ENCODE measurements around the gene LRRN2. TPM values are rescaled to one million over a fixed set of nuclear protein-coding genes. Genes with fewer than 3 reads are reported as not detected.

The LRRN2 gene
- total RNA-seq, 1 experiment from 2014 or later, result 5.0 TPM

DNA sequence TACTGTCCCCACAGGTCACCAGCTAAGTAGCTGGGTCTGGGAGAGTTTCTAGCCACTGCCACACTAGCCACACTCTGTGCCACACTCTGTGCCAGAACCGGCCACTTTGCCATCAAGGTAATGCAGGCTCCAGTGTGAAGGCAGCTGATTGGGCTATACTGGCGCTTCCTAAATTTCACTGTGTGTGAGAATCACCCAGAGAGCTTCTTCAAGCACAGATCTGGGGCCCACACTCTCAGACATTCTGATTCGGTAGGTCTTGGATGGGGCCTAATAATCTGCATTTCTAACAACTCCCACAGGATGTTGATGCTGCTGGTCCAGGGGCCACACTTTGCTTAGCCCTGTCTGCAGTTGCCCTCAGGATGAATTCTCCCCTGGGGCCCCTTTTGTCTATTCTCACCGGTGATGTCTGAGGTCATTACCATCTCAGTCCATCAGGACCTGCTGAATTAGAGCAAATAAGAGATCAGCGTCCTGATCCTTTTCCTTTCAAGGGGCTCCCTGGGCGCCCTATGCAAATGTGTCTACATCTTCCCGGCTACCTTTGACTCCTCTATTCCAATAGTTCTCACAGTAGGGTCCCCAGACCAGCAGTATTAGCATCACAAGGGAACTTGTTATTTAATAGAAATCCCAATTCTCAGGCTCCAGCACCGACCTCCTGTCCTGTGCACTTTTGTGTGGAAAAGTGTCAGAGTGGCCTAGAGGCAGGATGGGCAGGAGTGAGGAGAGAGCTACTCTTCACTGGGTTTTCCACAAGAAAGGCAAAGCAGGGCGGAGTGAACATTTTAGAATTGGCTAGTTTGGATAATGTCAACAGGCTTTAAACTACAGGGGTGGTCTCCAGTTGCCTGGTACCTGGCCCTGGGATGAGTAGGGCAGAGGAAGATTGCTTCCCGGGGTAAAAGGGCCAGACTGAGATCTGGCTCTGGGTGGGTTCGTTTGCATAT is 24.7 kb upstream of the LRRN2 start:
- Histone ChIP-seq H2AFZ (ENCODE audit: low read length) (no peak overlapping the region), H3K27ac (ENCODE audit: low read length) (no peak overlapping the region), H4K20me1 (ENCODE audit: low read length) (no peaks in the 10 kb centered on the region), H3K4me3 (ENCODE audit: low read length) (no peak overlapping the region), H3K9ac (ENCODE audit: low read length) (no peak overlapping the region), H3K9me3 (ENCODE audit: low read length) (no peaks in the 10 kb centered on the region), H3K79me2 (ENCODE audit: low read length) (no peaks in the 10 kb centered on the region), H3K9me2 (replicated peaks; ENCODE audit: low read length) (no peaks in the 10 kb centered on the region), H3K36me3 (ENCODE audit: low read depth, low read length) (no peaks in the 10 kb centered on the region), H3K27me3 (ENCODE audit: low read length) (no peaks in the 10 kb centered on the region), H3F3A (ENCODE audit: low read length, unreplicated experiment) (no peaks in the 10 kb centered on the region), H3K4me1 (ENCODE audit: insufficient read depth, low read length) (peaks cover 14% of the 10 kb centered on the region), H3K4me2 (ENCODE audit: low read length) (no peak overlapping the region)
- BruUV-seq (replicated peaks), result no TSS peak
- ChIA-PET CTCF (no interaction called here), POLR2A (ENCODE audit: unreplicated experiment) (interaction anchor here (0.6 kb wide), 1 partner anchor 15 kb away, joined by 3 read pairs; no protein-coding TSS in a partner anchor)
- ATAC-seq (no peak), DNase-seq (no peak)
- TF ChIP-seq, protein P1, sequence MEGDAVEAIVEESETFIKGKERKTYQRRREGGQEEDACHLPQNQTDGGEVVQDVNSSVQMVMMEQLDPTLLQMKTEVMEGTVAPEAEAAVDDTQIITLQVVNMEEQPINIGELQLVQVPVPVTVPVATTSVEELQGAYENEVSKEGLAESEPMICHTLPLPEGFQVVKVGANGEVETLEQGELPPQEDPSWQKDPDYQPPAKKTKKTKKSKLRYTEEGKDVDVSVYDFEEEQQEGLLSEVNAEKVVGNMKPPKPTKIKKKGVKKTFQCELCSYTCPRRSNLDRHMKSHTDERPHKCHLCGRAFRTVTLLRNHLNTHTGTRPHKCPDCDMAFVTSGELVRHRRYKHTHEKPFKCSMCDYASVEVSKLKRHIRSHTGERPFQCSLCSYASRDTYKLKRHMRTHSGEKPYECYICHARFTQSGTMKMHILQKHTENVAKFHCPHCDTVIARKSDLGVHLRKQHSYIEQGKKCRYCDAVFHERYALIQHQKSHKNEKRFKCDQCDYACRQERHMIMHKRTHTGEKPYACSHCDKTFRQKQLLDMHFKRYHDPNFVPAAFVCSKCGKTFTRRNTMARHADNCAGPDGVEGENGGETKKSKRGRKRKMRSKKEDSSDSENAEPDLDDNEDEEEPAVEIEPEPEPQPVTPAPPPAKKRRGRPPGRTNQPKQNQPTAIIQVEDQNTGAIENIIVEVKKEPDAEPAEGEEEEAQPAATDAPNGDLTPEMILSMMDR (conservative IDR thresholded peaks at IDR 0.05; ENCODE audit: low read depth, low read length), result no peak
- TF ChIP-seq EZH2phosphoT487 (IDR thresholded peaks at IDR 0.05; ENCODE audit: borderline replicate concordance, low read length), result no peak
- no peak for TF ChIP-seq EZH2 (IDR thresholded peaks at IDR 0.05; ENCODE audit: low read length, unreplicated experiment)
- intact Hi-C loops (cut with micrococcal nuclease), result loop anchor here (10.0 kb wide), 1 partner anchor 135 kb away; no protein-coding TSS in a partner anchor

DNA sequence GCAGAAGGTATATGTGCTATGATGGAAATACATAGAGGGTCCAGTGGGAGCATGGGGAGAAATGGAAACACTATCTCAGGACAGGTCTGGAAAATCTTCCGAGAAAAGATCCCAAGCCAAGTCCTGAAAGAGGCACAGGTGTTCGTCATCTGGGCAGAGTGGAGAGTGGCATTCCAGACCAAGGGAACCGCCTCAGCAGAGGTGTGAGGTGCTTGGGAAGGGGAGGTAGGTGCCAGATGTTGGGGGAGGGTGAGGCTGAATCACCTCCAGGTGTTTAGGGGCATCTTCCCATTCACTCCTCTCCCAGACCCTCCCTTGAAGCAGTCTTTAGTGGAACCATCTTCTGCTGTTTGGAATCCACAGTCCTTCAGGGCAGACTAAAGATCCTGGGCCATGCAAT is 23.5 kb upstream of the LRRN2 start:
- TF ChIP-seq EZH2phosphoT487 (IDR thresholded peaks at IDR 0.05; ENCODE audit: borderline replicate concordance, low read length) (no peak), EZH2 (IDR thresholded peaks at IDR 0.05; ENCODE audit: low read length, unreplicated experiment) (no peak)
- TF ChIP-seq, protein P1 (conservative IDR thresholded peaks at IDR 0.05; ENCODE audit: low read depth, low read length), result no peak
- H3K27ac ChIP-seq (ENCODE audit: low read length), result peak overlapping the region; percentile 49

More for the DNA sequence above, 23.5 kb upstream of the LRRN2 start:
- peaks cover 14% of the 10 kb centered on the region for H3K4me1 ChIP-seq (ENCODE audit: insufficient read depth, low read length)
- H3K9me2 ChIP-seq (replicated peaks; ENCODE audit: low read length), result no peaks in the 10 kb centered on the region
- ChIA-PET CTCF (interaction anchor here (0.7 kb wide), 1 partner anchor 144 kb away, joined by 5 read pairs; no protein-coding TSS in a partner anchor), POLR2A (ENCODE audit: unreplicated experiment) (interaction anchor here (0.6 kb wide), 1 partner anchor 24 kb away, joined by 3 read pairs; no protein-coding TSS in a partner anchor)
- no peaks in the 10 kb centered on the region for H3K27me3 ChIP-seq (ENCODE audit: low read length)
- H3K9ac ChIP-seq (ENCODE audit: low read length), result no peak overlapping the region; the same call in 1 of the 2 replicates
- no TSS peak for BruUV-seq (replicated peaks)
- intact Hi-C loops (cut with micrococcal nuclease), result loop anchor here (10.0 kb wide), 1 partner anchor 134 kb away; no protein-coding TSS in a partner anchor
- H3K4me2 ChIP-seq (ENCODE audit: low read length), result peak overlapping the region; percentile 43
- no peak overlapping the region for H3K4me3 ChIP-seq (ENCODE audit: low read length)
- H3K79me2 ChIP-seq (ENCODE audit: low read length), result no peaks in the 10 kb centered on the region
- H4K20me1 ChIP-seq (ENCODE audit: low read length), result no peaks in the 10 kb centered on the region
- H2AFZ ChIP-seq (ENCODE audit: low read length), result no peak overlapping the region
- no peaks in the 10 kb centered on the region for H3K36me3 ChIP-seq (ENCODE audit: low read depth, low read length)
- no peak for DNase-seq
- ATAC-seq, result no peak
- no peaks in the 10 kb centered on the region for H3K9me3 ChIP-seq (ENCODE audit: low read length)
- H3F3A ChIP-seq (ENCODE audit: low read length, unreplicated experiment), result no peaks in the 10 kb centered on the region
